ENCODE measurements around the gene PEA15.

- TF ChIP-seq EZH2phosphoT487 (IDR thresholded peaks at IDR 0.05; ENCODE audit: insufficient read depth, low read depth) (no peak), EZH2 (IDR thresholded peaks at IDR 0.05; ENCODE audit: insufficient read depth, poor library complexity, severe bottlenecking) (no peak)
Observed at GRCh38 chr1:160208557-160209320, 3.6 kb downstream of the PEA15 start.

Measured in GM23248 (cell line).